ENCODE measurements around the gene PCNA.

DNA sequence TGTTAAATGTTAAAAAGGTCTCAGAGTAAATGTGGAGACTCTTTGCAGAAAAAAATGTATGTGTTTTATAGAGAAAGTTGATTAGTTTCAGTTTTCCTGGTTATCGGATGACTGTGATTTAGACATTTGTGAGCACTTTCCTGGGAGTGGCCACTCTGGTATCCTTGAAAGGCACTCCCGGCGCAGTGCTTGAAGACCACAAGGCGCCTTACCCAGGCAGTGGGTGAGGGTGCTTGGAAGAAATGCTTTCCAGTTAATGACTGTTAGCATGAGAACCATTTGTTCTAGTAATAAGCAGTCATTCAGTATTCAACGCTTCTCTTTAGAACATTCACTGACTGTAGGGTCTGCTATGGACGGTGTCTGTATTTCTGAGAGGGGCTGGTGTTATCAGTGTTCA, 14.2 kb upstream of the PCNA start:
- TF ChIP-seq, protein P1, sequence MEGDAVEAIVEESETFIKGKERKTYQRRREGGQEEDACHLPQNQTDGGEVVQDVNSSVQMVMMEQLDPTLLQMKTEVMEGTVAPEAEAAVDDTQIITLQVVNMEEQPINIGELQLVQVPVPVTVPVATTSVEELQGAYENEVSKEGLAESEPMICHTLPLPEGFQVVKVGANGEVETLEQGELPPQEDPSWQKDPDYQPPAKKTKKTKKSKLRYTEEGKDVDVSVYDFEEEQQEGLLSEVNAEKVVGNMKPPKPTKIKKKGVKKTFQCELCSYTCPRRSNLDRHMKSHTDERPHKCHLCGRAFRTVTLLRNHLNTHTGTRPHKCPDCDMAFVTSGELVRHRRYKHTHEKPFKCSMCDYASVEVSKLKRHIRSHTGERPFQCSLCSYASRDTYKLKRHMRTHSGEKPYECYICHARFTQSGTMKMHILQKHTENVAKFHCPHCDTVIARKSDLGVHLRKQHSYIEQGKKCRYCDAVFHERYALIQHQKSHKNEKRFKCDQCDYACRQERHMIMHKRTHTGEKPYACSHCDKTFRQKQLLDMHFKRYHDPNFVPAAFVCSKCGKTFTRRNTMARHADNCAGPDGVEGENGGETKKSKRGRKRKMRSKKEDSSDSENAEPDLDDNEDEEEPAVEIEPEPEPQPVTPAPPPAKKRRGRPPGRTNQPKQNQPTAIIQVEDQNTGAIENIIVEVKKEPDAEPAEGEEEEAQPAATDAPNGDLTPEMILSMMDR (IDR thresholded peaks at IDR 0.05; ENCODE audit: low read depth, low read length, poor library complexity, severe bottlenecking) = no peak
- no peak for TF ChIP-seq EZH2phosphoT487 (IDR thresholded peaks at IDR 0.05; ENCODE audit: borderline replicate concordance, low read length)

All from DOHH2 (cell line).